Measurements from ENCODE around the gene ST6GALNAC5.

The ST6GALNAC5 gene

DNA sequence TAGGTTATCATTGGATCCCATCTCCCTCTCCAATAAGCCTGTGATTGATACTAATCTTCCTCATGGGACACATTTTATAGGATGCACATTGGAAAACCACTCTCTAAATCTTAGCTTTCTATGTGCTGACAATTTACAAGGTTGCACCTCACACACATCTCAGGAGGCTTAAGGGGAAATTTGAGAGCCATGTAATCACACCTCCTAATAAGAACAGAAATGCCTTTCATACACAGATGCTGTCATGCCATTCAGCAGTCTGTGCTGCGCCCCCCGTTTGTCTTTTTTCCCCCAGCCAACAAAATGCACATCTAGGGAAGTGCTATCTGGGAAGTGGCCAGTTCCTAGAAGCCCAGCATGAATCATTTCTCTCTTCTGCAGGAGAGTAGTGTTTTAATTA, 154.5 kb downstream of the ST6GALNAC5 start:
- Histone ChIP-seq H3K4me1 (no peaks in the 10 kb centered on the region), H3K4me3 (no peak overlapping the region), H3K9me3 (no peaks in the 10 kb centered on the region), H3K27ac (no peak overlapping the region), H3K27me3 (no peaks in the 10 kb centered on the region), H3K36me3 (no peaks in the 10 kb centered on the region)
- TF ChIP-seq, protein P1, sequence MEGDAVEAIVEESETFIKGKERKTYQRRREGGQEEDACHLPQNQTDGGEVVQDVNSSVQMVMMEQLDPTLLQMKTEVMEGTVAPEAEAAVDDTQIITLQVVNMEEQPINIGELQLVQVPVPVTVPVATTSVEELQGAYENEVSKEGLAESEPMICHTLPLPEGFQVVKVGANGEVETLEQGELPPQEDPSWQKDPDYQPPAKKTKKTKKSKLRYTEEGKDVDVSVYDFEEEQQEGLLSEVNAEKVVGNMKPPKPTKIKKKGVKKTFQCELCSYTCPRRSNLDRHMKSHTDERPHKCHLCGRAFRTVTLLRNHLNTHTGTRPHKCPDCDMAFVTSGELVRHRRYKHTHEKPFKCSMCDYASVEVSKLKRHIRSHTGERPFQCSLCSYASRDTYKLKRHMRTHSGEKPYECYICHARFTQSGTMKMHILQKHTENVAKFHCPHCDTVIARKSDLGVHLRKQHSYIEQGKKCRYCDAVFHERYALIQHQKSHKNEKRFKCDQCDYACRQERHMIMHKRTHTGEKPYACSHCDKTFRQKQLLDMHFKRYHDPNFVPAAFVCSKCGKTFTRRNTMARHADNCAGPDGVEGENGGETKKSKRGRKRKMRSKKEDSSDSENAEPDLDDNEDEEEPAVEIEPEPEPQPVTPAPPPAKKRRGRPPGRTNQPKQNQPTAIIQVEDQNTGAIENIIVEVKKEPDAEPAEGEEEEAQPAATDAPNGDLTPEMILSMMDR (IDR thresholded peaks at IDR 0.05), result no peak
- no peak for DNase-seq
- intact Hi-C loops (cut with DNase I; ENCODE audit: low total_unique reads), result no loop called here

DNA sequence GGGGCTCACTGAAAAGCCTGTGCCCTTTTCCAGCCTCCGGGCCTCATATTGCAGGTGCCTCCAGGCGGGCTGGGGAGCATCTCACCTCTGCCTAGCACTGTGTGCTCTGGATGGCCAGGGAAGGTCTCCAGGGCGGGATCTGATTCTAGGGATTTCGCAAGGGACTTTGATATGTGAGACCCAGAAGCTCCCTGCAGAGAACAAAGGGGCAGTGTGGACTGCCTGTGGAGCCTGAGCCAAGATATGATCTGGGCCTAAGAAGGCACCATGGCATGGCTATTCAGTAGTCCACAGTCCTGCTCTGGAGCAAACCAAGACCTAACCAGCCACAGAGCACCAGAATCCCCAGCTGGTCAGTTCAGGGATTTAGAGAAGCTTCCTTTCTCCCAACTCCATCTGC, 157.2 kb downstream of the ST6GALNAC5 start:
- DNase-seq, result no peak
- H3K4me1 ChIP-seq, result no peaks in the 10 kb centered on the region
- H3K9me3 ChIP-seq, result no peaks in the 10 kb centered on the region
- no peak overlapping the region for H3K27ac ChIP-seq
- TF ChIP-seq, protein P1 (IDR thresholded peaks at IDR 0.05), result no peak
- H3K27me3 ChIP-seq, result no peaks in the 10 kb centered on the region
- H3K36me3 ChIP-seq, result no peaks in the 10 kb centered on the region
- intact Hi-C loops (cut with DNase I; ENCODE audit: low total_unique reads), result no loop called here
- H3K4me3 ChIP-seq, result no peak overlapping the region

DNA sequence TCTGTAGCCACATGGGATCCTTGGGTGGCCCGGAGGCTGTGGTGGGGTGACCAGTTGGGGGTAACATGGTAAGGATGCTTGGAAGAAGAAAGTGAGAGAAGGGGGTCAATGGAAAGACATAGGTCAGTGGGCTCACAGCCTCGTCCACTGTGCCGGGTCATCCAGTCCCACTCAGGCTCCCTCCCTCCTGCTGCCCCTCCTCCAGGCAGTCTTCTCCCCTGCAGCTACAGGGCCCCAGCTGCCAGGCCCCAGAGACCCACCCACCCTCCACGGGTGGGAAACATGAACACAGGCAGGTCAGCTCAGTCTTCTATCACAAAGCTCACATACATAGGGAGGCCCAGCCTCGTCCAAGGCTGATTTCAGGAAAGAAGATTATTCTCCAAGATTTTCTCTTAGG, 158.3 kb downstream of the ST6GALNAC5 start:
- TF ChIP-seq, protein P1 (IDR thresholded peaks at IDR 0.05), result no peak
- DNase-seq, result no peak
- Histone ChIP-seq H3K9me3 (no peaks in the 10 kb centered on the region), H3K4me3 (no peak overlapping the region), H3K27ac (no peak overlapping the region), H3K36me3 (no peaks in the 10 kb centered on the region), H3K27me3 (no peaks in the 10 kb centered on the region), H3K4me1 (no peaks in the 10 kb centered on the region)
- intact Hi-C loops (cut with DNase I; ENCODE audit: low total_unique reads), result no loop called here

DNA sequence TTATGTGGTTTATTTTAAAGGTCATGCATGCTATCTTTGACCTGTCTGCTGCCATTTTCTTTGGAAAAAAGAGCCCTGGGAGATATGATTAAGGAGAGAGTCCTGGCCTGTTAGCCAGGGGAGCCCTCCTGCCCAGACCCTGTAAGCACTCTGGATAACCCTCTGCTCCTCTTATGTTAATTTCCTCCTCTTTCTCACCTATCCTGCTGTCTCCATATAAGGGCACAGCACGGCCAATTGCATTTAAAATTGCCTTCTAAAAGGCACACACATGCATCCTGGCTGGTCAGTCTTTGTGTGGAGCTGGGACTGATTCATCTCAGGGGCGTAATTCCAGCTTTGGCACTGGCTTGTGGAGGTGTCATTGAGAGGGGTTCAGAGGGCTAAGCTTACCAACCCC, 158.9 kb downstream of the ST6GALNAC5 start:
- H3K4me3 ChIP-seq, result no peak overlapping the region
- no peaks in the 10 kb centered on the region for H3K9me3 ChIP-seq
- no peak for DNase-seq
- TF ChIP-seq, protein P1 (IDR thresholded peaks at IDR 0.05), result no peak
- no peaks in the 10 kb centered on the region for H3K27me3 ChIP-seq
- no peaks in the 10 kb centered on the region for H3K4me1 ChIP-seq
- no peaks in the 10 kb centered on the region for H3K36me3 ChIP-seq
- H3K27ac ChIP-seq, result no peak overlapping the region
- intact Hi-C loops (cut with DNase I; ENCODE audit: low total_unique reads), result no loop called here

- intact Hi-C loops (cut with DNase I; ENCODE audit: low total_unique reads), result no loop called here
These were observed 159.4 kb downstream of the ST6GALNAC5 start for GRCh38 chr1:77026640-77027039.

More at GRCh38 chr1:77026640-77027039, 159.4 kb downstream of the ST6GALNAC5 start:
- no peak overlapping the region for H3K4me3 ChIP-seq
- no peaks in the 10 kb centered on the region for H3K9me3 ChIP-seq
- no peaks in the 10 kb centered on the region for H3K36me3 ChIP-seq
- no peaks in the 10 kb centered on the region for H3K4me1 ChIP-seq
- H3K27ac ChIP-seq, result no peak overlapping the region
- no peak for DNase-seq
- no peaks in the 10 kb centered on the region for H3K27me3 ChIP-seq
- TF ChIP-seq, protein P1 (IDR thresholded peaks at IDR 0.05), result no peak

All from tibial artery (tissue), 4 donors.